ENCODE measurements around the gene ANKEF1.

DNA sequence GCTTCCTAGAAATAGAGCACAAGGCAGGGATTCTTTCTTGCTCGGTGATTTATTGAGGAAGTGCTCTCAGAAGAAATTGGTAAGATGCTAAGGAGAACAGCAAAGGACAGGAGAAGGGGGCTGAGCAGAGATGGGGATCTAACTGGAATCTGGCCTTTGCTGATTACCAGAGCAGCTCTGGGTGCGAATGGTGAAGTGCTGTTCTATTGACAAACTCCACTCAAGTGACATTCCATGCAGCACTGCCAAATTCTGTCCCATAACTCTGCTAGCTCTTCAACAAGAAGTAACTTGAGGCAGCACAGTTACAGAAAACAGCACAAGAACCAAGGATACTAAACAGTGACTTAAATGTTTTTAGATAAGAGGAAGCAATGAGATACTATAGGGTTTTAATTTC, 13.8 kb upstream of the ANKEF1 start:
- TF ChIP-seq POLR2A (IDR thresholded peaks at IDR 0.05) = no peak
- TF ChIP-seq, protein P1, sequence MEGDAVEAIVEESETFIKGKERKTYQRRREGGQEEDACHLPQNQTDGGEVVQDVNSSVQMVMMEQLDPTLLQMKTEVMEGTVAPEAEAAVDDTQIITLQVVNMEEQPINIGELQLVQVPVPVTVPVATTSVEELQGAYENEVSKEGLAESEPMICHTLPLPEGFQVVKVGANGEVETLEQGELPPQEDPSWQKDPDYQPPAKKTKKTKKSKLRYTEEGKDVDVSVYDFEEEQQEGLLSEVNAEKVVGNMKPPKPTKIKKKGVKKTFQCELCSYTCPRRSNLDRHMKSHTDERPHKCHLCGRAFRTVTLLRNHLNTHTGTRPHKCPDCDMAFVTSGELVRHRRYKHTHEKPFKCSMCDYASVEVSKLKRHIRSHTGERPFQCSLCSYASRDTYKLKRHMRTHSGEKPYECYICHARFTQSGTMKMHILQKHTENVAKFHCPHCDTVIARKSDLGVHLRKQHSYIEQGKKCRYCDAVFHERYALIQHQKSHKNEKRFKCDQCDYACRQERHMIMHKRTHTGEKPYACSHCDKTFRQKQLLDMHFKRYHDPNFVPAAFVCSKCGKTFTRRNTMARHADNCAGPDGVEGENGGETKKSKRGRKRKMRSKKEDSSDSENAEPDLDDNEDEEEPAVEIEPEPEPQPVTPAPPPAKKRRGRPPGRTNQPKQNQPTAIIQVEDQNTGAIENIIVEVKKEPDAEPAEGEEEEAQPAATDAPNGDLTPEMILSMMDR (IDR thresholded peaks at IDR 0.05) = no peak

Measured in testis (tissue), 2 donors.